CD14-positive monocyte (primary cell): ENCODE measurements around the gene TMEM247. TPM values are rescaled to one million over a fixed set of nuclear protein-coding genes. Genes with fewer than 3 reads are reported as not detected.

Experiments
- DNase-seq, 3 donors: peaks; one replicate each; pipeline ENCODE4 v3.0.0-alpha.2; 2011 to 2022
- H2AFZ ChIP-seq: 2 replicates; pipeline ENCODE4 v1.6.0; 2012; ENCODE audit warnings: mild to moderate bottlenecking, low read depth, low read length, inconsistent platforms; ENCODE audit not compliant: insufficient read depth, poor library complexity, severe bottlenecking
- H3K27ac ChIP-seq, 2 donors: 1 replicate in 1 of 2; 2 replicates in 1 of 2; pipeline ENCODE4 v1.5.1; 2012 to 2013; ENCODE audit warnings: low read length in 2 of 2, control low read depth in 1 of 2, inconsistent platforms in 1 of 2, low read depth in 1 of 2, mild to moderate bottlenecking in 1 of 2
- H3K27me3 ChIP-seq, 2 donors: one replicate each; pipeline versions ENCODE4 v1.6.0 to v1.6.1; 2011 to 2013; ENCODE audit warnings: low read length in 2 of 2; ENCODE audit not compliant: control insufficient read depth in 2 of 2, insufficient read depth in 2 of 2
- H3K36me3 ChIP-seq, 2 donors: replicated peaks in 1 of 2; 1 replicate in 1 of 2; 2 replicates in 1 of 2; pipeline versions ENCODE4 v1.5.1 to v1.6.1; 2012 to 2013; ENCODE audit warnings: low read length in 2 of 2, control low read depth in 1 of 2, inconsistent platforms in 1 of 2, mild to moderate bottlenecking in 1 of 2; ENCODE audit not compliant: insufficient read depth in 2 of 2, control insufficient read depth in 1 of 2
- H3K4me1 ChIP-seq, 2 donors: 1 replicate in 1 of 2; 2 replicates in 1 of 2; pipeline versions ENCODE4 v1.5.1 to v1.6.1; 2012 to 2013; ENCODE audit warnings: low read length in 2 of 2, control low read depth in 1 of 2, inconsistent platforms in 1 of 2, mild to moderate bottlenecking in 1 of 2, moderate library complexity in 1 of 2; ENCODE audit not compliant: insufficient read depth in 2 of 2, control insufficient read depth in 1 of 2
- H3K4me2 ChIP-seq: replicated peaks from 2 replicates; pipeline ENCODE3; 2012; ENCODE audit warnings: low read length, moderate library complexity, mild to moderate bottlenecking; ENCODE audit not compliant: poor library complexity, severe bottlenecking; ENCODE audit errors: extremely low read depth
- H3K4me3 ChIP-seq, 3 experiments: fragments of 200-600 bp in 1 of 3; sonication (generic) in 1 of 3; replicated peaks in 1 of 3; 1 replicate in 2 of 3; 2 replicates in 1 of 3; pipeline ENCODE4 v1.5.1; 2011 to 2013; ENCODE audit warnings: low read length in 3 of 3, mild to moderate bottlenecking in 3 of 3, control low read depth in 2 of 3, low read depth in 2 of 3, inconsistent platforms in 1 of 3, moderate library complexity in 1 of 3
- H3K79me2 ChIP-seq: 2 replicates; pipeline ENCODE4 v1.6.0; 2012; ENCODE audit warnings: mild to moderate bottlenecking, control low read depth, inconsistent platforms, low read length, moderate library complexity; ENCODE audit not compliant: insufficient read depth
- H3K9ac ChIP-seq: 2 replicates; pipeline ENCODE4 v1.6.0; 2017; ENCODE audit warnings: low read length, mild to moderate bottlenecking; ENCODE audit not compliant: insufficient read depth, poor library complexity, severe bottlenecking
- H3K9me3 ChIP-seq, 2 donors: replicated peaks in 1 of 2; 1 replicate in 1 of 2; 2 replicates in 1 of 2; pipeline versions ENCODE4 v1.5.1 to v1.6.1; 2012 to 2013; ENCODE audit warnings: low read length in 2 of 2, control low read depth in 1 of 2; ENCODE audit not compliant: control insufficient read depth in 1 of 2, insufficient read depth in 1 of 2
- H4K20me1 ChIP-seq: 2 replicates; pipeline ENCODE4 v1.6.0; 2012; ENCODE audit warnings: mild to moderate bottlenecking, low read length, control low read depth, moderate library complexity; ENCODE audit not compliant: insufficient read depth
- H3K27ac Mint-ChIP-seq, 7 donors: one replicate each; pipeline ENCODE4 v1.8.0; 2020; ENCODE audit warnings: mild to moderate bottlenecking in 7 of 7, mixed read lengths in 7 of 7, moderate library complexity in 6 of 7, inconsistent platforms in 2 of 7
- H3K27me3 Mint-ChIP-seq, 3 donors: one replicate each; pipeline ENCODE4 v1.8.0; 2021 to 2022; ENCODE audit warnings: low read depth in 3 of 3, mild to moderate bottlenecking in 3 of 3, mixed read lengths in 3 of 3, moderate library complexity in 3 of 3, inconsistent platforms in 1 of 3
- H3K36me3 Mint-ChIP-seq, 2 donors: one replicate each; pipeline ENCODE4 v1.8.0; 2020; ENCODE audit warnings: mixed read lengths in 2 of 2, inconsistent platforms in 1 of 2, mild to moderate bottlenecking in 1 of 2
- H3K4me1 Mint-ChIP-seq: one replicate; pipeline ENCODE4 v1.8.0; 2020; ENCODE audit warnings: mild to moderate bottlenecking, mixed read lengths
- H3K4me3 Mint-ChIP-seq, 2 donors: one replicate each; pipeline ENCODE4 v1.8.0; 2020; ENCODE audit warnings: mild to moderate bottlenecking in 2 of 2, mixed read lengths in 2 of 2, moderate library complexity in 1 of 2
- H3K9me3 Mint-ChIP-seq, 7 donors: one replicate each; pipeline ENCODE4 v1.8.0; 2020 to 2022; ENCODE audit warnings: mixed read lengths in 7 of 7, mild to moderate bottlenecking in 6 of 7, moderate library complexity in 6 of 7, inconsistent platforms in 2 of 7
- CTCF ChIP-seq: fragments of 200-600 bp; IDR thresholded peaks from one replicate; pipeline ENCODE4 v1.8.0; 2022; ENCODE audit warnings: antibody characterized with exemption, mild to moderate bottlenecking
- WGBS: methylation state at CpG from one replicate; pipeline ENCODE4 v1.1.5; 2013; ENCODE audit warnings: missing lambda C conversion rate; ENCODE audit not compliant: insufficient coverage; 5-methylcytosine and 5-hydroxymethylcytosine counted together
- intact Hi-C, 2 donors: fragments of 100-400 bp; cut with micrococcal nuclease; formaldehyde crosslinking; loops; one replicate each; pipeline versions ENCODE4 v1.15.0 to v1.15.1; 2023
- polyA plus RNA-seq, 3 donors: library from polyadenylated mRNA; depleted of rRNA in 1 of 3; unstranded in 2 of 3; stranded (reverse) in 1 of 3; fragments of 300-500 nt in 2 of 3; fragments of >200 nt in 1 of 3; fragmentation: Illumina TruSeq in 2 of 3; gene quantifications; 1 replicate in 2 of 3; 2 replicates in 1 of 3; pipeline ENCODE4 v1.2.3, GENCODE V29; 2012 to 2021

The TMEM247 gene
- polyA plus RNA-seq, 3 donors, result not detected

- Mint-ChIP-seq H3K9me3 (no peaks in the 10 kb centered on the region), H3K4me3 (no peak overlapping the region), H3K36me3 (peaks cover 2 to 5% of the 10 kb centered on the region in 2 donors), H3K4me1 (peaks cover 19% of the 10 kb centered on the region), H3K27me3 (no peaks in the 10 kb centered on the region), H3K27ac (no peak overlapping the region)
- Histone ChIP-seq H4K20me1 (no peaks in the 10 kb centered on the region), H3K9me3 (no peaks in the 10 kb centered on the region), H3K79me2 (no peaks in the 10 kb centered on the region), H3K4me1 (peaks cover 13 to 15% of the 10 kb centered on the region in 2 donors), H3K36me3 (no peaks in the 10 kb centered on the region), H3K27me3 (no peaks in the 10 kb centered on the region), H2AFZ (no peak overlapping the region), H3K27ac (no peak overlapping the region), H3K4me2 (no peak overlapping the region), H3K9ac (no peak overlapping the region), H3K4me3 (no peak overlapping the region)
- intact Hi-C loops, result no loop called here
- no peak for TF ChIP-seq CTCF
- WGBS, result 100% methylated on average over 2 of the region's 3 CpGs
- no peak for DNase-seq
Measured at GRCh38 chr2:46505472-46505783, 26.1 kb downstream of the TMEM247 start.

- Mint-ChIP-seq H3K4me1 (peaks cover 20% of the 10 kb centered on the region), H3K27me3 (peaks cover 0 to 2% (median 0%) of the 10 kb centered on the region in 3 donors), H3K27ac (peak overlapping the region in 1 of 7 donors; percentile 83), H3K36me3 (peaks cover 2 to 5% of the 10 kb centered on the region in 2 donors), H3K9me3 (no peaks in the 10 kb centered on the region), H3K4me3 (no peak overlapping the region)
- Histone ChIP-seq H3K4me2 (no peak overlapping the region), H3K27ac (no peak overlapping the region), H2AFZ (no peak overlapping the region), H4K20me1 (no peaks in the 10 kb centered on the region), H3K9ac (no peak overlapping the region), H3K4me1 (peaks cover 18 to 19% of the 10 kb centered on the region in 2 donors), H3K4me3 (no peak overlapping the region), H3K9me3 (no peaks in the 10 kb centered on the region), H3K36me3 (no peaks in the 10 kb centered on the region), H3K27me3 (no peaks in the 10 kb centered on the region), H3K79me2 (no peaks in the 10 kb centered on the region)
- TF ChIP-seq CTCF, result no peak
- WGBS, result 25% methylated on average over 2 of the region's 6 CpGs
- intact Hi-C loops, result no loop called here
- no peak for DNase-seq
Measured at GRCh38 chr2:46506131-46506706, 26.9 kb downstream of the TMEM247 start.
